K562 (cell line): ENCODE results near the gene CKAP5. TPM values are rescaled to one million over a fixed set of nuclear protein-coding genes. Genes with fewer than 3 reads are reported as not detected.

Experiments used
- CAMTA2 ChIP-seq: fragments of 250-450 bp; sonication (Bioruptor Pico); conservative IDR thresholded peaks from 2 replicates; pipeline ENCODE4 v1.5.1; 2022
- CBX8 ChIP-seq: fragments of 200-600 bp; sonication (generic); IDR thresholded peaks from 2 replicates; pipeline ENCODE4 v1.6.1; 2012; ENCODE audit warnings: borderline replicate concordance, mixed run types, low read depth, mild to moderate bottlenecking, moderate library complexity, mixed read lengths, low read length, control low read depth, inconsistent platforms; ENCODE audit not compliant: poor library complexity, severe bottlenecking; ENCODE audit errors: extremely low read depth
- FOS ChIP-seq: IDR thresholded peaks from 3 replicates; pipeline ENCODE4 v1.6.1; 2011; ENCODE audit not compliant: insufficient read length; ENCODE audit errors: extremely low read depth
- IFI16 ChIP-seq: fragments of 250-450 bp; sonication (Bioruptor Pico); IDR thresholded peaks from 2 replicates; pipeline ENCODE4 v2.1.2; 2022; ENCODE audit warnings: mild to moderate bottlenecking, inconsistent platforms
- KLF10 ChIP-seq: fragments of 250-450 bp; sonication (Bioruptor Pico); IDR thresholded peaks from 2 replicates; pipeline ENCODE4 v1.6.1; 2021; ENCODE audit warnings: matching md5 sums
- POLR3A ChIP-seq: IDR thresholded peaks from 2 replicates; pipeline ENCODE4 v1.6.1; 2011; ENCODE audit warnings: borderline replicate concordance, mild to moderate bottlenecking, moderate library complexity; ENCODE audit not compliant: insufficient read length, insufficient read depth; ENCODE audit errors: extremely low read depth
- RERE ChIP-seq: sonication (generic); formaldehyde crosslinking; IDR thresholded peaks from 2 replicates; pipeline ENCODE4 v1.8.0; 2023; ENCODE audit warnings: missing genetic modification reagents, mild to moderate bottlenecking, borderline replicate concordance
- ZEB2 ChIP-seq: fragments of 450-650 bp; IDR thresholded peaks from 2 replicates; pipeline ENCODE4 v1.6.1; 2016
- ZKSCAN3 ChIP-seq: fragments of 250-450 bp; sonication (Bioruptor Pico); IDR thresholded peaks from 2 replicates; pipeline ENCODE4 v1.4.0; 2020
- ZNF239 ChIP-seq: fragments of 250-450 bp; sonication (Bioruptor Pico); IDR thresholded peaks from 2 replicates; pipeline ENCODE4 v1.4.0; 2020; ENCODE audit warnings: mild to moderate bottlenecking
- ZNF408 ChIP-seq: fragments of 250-450 bp; sonication (Bioruptor Pico); IDR thresholded peaks from 2 replicates; pipeline ENCODE4 v1.4.0; 2020; ENCODE audit warnings: low read depth, mild to moderate bottlenecking, moderate library complexity
- ZNF740 ChIP-seq, 3 experiments: fragments of 200-800 bp in 1 of 3; sonication (Bioruptor generic) in 1 of 3; sonication (generic) in 1 of 3; formaldehyde crosslinking in 1 of 3; IDR thresholded peaks; 2 replicates each; pipeline versions ENCODE4 v1.6.1 to v1.8.0; 2016 to 2022; ENCODE audit warnings: mild to moderate bottlenecking in 2 of 3, missing compliant biosample characterization in 2 of 3, missing genetic modification characterization in 2 of 3, missing genetic modification reagents in 1 of 3
- ZNF785 ChIP-seq: fragments of 250-450 bp; sonication (Bioruptor Pico); IDR thresholded peaks from 2 replicates; pipeline ENCODE4 v1.4.0; 2020; ENCODE audit warnings: mild to moderate bottlenecking
- ZNF830 ChIP-seq: fragments of 250-450 bp; sonication (Bioruptor Pico); IDR thresholded peaks from 2 replicates; pipeline ENCODE4 v1.5.0; 2021; ENCODE audit warnings: mild to moderate bottlenecking
- polyA plus RNA-seq, 8 experiments: library from polyadenylated mRNA; depleted of rRNA in 4 of 8; stranded (reverse) in 5 of 8; unstranded in 3 of 8; fragments of >200 nt; fragmentation: Nextera tagmentation in 2 of 8; fragmentation: Illumina TruSeq in 1 of 8; extraction: Ambion mirVana in 2 of 8; extraction: Trizol in 1 of 8; gene quantifications; 2 replicates each; pipeline versions ENCODE4 v1.2.1 to v1.2.3, GENCODE V29; 2011 to 2014; ENCODE audit warnings: inconsistent platforms in 1 of 8, missing spikeins in 1 of 8
- total RNA-seq, 7 experiments: library from RNA; depleted of rRNA in 6 of 7; stranded (reverse); fragments of >200 nt in 6 of 7; fragmentation: Illumina TruSeq in 2 of 7; extraction: Trizol in 2 of 7; gene quantifications; 2 replicates each; pipeline versions ENCODE4 v1.2.1 to v1.2.3, GENCODE V29; 2011 to 2021; ENCODE audit warnings: low replicate concordance in 1 of 7
- TF ChIP-seq, protein P1 (sequence below), 2 experiments: fragments of 200-800 bp in 1 of 2; sonication (Bioruptor generic) in 1 of 2; sonication (generic) in 1 of 2; formaldehyde crosslinking in 1 of 2; IDR thresholded peaks in 1 of 2; conservative IDR thresholded peaks in 1 of 2; 2 replicates each; pipeline versions ENCODE4 v1.5.0 to v1.6.1; 2016 to 2020; ENCODE audit warnings: missing compliant biosample characterization in 1 of 2, missing genetic modification characterization in 1 of 2, missing genetic modification reagents in 1 of 2
- TF ChIP-seq, protein P2 (sequence below): fragments of 450-650 bp; formaldehyde crosslinking; IDR thresholded peaks from 2 replicates; pipeline ENCODE4 v1.4.0; 2022; ENCODE audit warnings: missing genetic modification characterization

Gene CKAP5
- total and polyA plus RNA-seq, 9 of the 15 experiments (the other 6 are each of a cell fraction or from before 2014, with no cell fraction given), result 60.1 to 239 (median 139) TPM

DNA sequence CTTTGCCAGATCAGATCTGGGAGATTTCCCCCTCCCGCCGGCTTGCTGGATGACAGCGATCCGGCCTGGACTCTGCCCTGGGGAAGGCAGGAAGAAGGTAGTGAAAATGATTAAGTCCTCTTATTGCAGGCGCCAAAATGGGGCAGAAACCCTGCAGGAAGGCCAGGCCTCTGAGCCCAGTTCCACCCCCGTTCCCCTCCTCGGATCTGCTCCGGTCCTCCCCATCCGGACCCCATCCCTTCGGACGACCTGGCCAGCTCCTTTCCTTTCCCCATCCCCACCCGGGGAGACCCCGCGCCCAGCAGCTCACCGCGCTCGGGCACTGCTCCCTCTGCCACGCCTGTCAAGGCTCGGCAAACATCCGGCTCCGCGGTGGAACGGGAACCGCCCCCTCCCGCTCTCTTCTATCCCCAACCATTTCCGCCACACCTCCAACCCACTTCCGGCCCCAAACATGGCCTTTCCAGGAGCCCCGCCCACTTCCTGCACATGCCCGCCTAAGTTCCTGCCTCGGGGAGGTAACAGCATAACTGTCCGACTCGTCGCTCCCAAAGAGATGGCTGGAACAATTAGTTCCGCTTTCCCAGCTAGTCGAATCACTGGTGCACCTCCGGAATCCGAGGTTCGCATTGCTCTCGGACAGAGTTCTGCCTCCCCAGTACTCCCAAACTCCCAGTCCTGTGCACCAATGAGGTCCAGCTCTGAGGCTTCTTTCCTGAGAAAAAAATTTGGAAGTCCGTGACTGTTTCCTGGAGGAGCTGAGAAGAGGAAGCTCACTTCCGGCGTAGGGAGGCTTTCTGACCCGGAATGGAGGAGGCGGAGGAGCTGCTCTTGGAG lies 145.6 kb downstream of the CKAP5 start, which contains the start of the genes ARHGAP1 and ZNF408 (continued):
- TF ChIP-seq, protein P1, sequence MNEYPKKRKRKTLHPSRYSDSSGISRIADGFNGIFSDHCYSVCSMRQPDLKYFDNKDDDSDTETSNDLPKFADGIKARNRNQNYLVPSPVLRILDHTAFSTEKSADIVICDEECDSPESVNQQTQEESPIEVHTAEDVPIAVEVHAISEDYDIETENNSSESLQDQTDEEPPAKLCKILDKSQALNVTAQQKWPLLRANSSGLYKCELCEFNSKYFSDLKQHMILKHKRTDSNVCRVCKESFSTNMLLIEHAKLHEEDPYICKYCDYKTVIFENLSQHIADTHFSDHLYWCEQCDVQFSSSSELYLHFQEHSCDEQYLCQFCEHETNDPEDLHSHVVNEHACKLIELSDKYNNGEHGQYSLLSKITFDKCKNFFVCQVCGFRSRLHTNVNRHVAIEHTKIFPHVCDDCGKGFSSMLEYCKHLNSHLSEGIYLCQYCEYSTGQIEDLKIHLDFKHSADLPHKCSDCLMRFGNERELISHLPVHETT (CRISPR knock-in tag; conservative IDR thresholded peaks at IDR 0.05 in 1 of 2, IDR thresholded peaks at IDR 0.05 in 1 of 2), result peak in 1 of 2 experiments; percentile 79; a peak in 1 of 4 replicates
- TF ChIP-seq RERE (CRISPR knock-in tag) (no peak), ZNF740 (CRISPR knock-in tag; IDR thresholded peaks at IDR 0.05) (0 out of 2 replicates have a peak, but pooled peaks have one; percentile 26), ZNF740 (tag; IDR thresholded peaks at IDR 0.05) (no peak), POLR3A (no peak), ZNF239 (CRISPR knock-in tag) (peak; percentile 52), CAMTA2 (CRISPR knock-in tag) (no peak), ZNF785 (CRISPR knock-in tag) (no peak), KLF10 (CRISPR knock-in tag) (no peak), ZKSCAN3 (CRISPR knock-in tag) (no peak), FOS (no peak), ZNF408 (CRISPR knock-in tag) (no peak), ZNF830 (no peak), ZEB2 (peak; percentile 100), CBX8 (no peak), IFI16 (CRISPR knock-in tag) (no peak)
- TF ChIP-seq, protein P2, sequence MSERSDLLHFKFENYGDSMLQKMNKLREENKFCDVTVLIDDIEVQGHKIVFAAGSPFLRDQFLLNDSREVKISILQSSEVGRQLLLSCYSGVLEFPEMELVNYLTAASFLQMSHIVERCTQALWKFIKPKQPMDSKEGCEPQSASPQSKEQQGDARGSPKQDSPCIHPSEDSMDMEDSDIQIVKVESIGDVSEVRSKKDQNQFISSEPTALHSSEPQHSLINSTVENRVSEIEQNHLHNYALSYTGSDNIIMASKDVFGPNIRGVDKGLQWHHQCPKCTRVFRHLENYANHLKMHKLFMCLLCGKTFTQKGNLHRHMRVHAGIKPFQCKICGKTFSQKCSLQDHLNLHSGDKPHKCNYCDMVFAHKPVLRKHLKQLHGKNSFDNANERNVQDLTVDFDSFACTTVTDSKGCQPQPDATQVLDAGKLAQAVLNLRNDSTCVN (CRISPR knock-in tag), result 0 out of 2 replicates have a peak, but pooled peaks have one; percentile 28
